GM12878 (cell line): ENCODE data around the gene ABCB4. TPM values are rescaled to one million over a fixed set of nuclear protein-coding genes. Genes with fewer than 3 reads are reported as not detected.

Source experiments
- ATAC-seq: fragments of 200-7000 bp; cut with Tn5 transposase; 3 replicates; pipeline ENCODE4 v1.9.1; 2020; ENCODE audit warnings: mild to moderate bottlenecking, moderate library complexity
- BruUV-seq: library from RNA; stranded (reverse); fragments of 400-500 nt; replicated peaks from 2 replicates; lab custom pipeline; 2021; lab: Mats Ljungman, UMichigan
- CTCF ChIA-PET: fragments of 300-600 bp; sonication (Branson Sonifier 250); formaldehyde crosslinking; extraction: SDS; loops from one replicate; lab custom pipeline; 2021; ENCODE audit warnings: inconsistent platforms; lab: Yijun Ruan, JAX
- POLR2A ChIA-PET: fragments of 350-600 bp; formaldehyde crosslinking; extraction: SDS; loops from one replicate; lab custom pipeline; 2021; ENCODE audit warnings: inconsistent platforms; lab: Charles Lee
- RAD21 ChIA-PET: fragments of 300-600 bp; sonication (Branson Sonifier 250); formaldehyde crosslinking; loops from one replicate; lab custom pipeline; 2023; ENCODE audit warnings: antibody characterized with exemption; ENCODE audit not compliant: unreplicated experiment; lab: Charles Lee
- SMC1A ChIA-PET: fragments of 300-600 bp; sonication (Branson Sonifier 250); formaldehyde crosslinking; loops from one replicate; lab custom pipeline; 2023; ENCODE audit not compliant: unreplicated experiment, uncharacterized antibody; lab: Charles Lee
- DNase-seq: peaks from one replicate; pipeline ENCODE4 v3.0.0-alpha.2; 2011; ENCODE audit warnings: low read depth, low spot score
- FAIRE-seq: peaks from 3 replicates; lab custom pipeline; 2011; peaks lifted over from hg19 to GRCh38; lab: Jason Lieb, UNC
- H2AFZ ChIP-seq: 2 replicates; pipeline ENCODE4 v1.6.0; 2011; ENCODE audit warnings: low read depth, low read length, control low read depth; ENCODE audit not compliant: control insufficient read depth
- H3K27ac ChIP-seq: 2 replicates; pipeline ENCODE4 v1.5.1; 2011; ENCODE audit warnings: control low read depth; ENCODE audit not compliant: control insufficient read depth, insufficient read depth
- H3K27me3 ChIP-seq, 2 experiments: replicated peaks in 1 of 2; 2 replicates each; pipeline versions ENCODE4 v1.6.0 to v1.6.1; 2011; ENCODE audit warnings: low read length in 1 of 2; ENCODE audit not compliant: control insufficient read depth in 2 of 2, insufficient read depth in 2 of 2
- H3K36me3 ChIP-seq, 2 experiments: 2 replicates each; pipeline ENCODE4 v1.5.1; 2011; ENCODE audit warnings: low read length in 1 of 2; ENCODE audit not compliant: control insufficient read depth in 2 of 2, insufficient read depth in 2 of 2
- H3K4me1 ChIP-seq: 2 replicates; pipeline ENCODE4 v1.6.1; 2011; ENCODE audit warnings: mild to moderate bottlenecking, low read length, moderate library complexity, mixed read lengths; ENCODE audit not compliant: control insufficient read depth, insufficient read depth
- H3K4me2 ChIP-seq: 2 replicates; pipeline ENCODE4 v1.6.0; 2011; ENCODE audit warnings: control low read depth; ENCODE audit not compliant: control insufficient read depth, insufficient read depth
- H3K4me3 ChIP-seq: fragments of 200-600 bp; sonication (generic); 2 replicates; pipeline ENCODE4 v1.5.1; 2016
- H3K79me2 ChIP-seq: 2 replicates; pipeline ENCODE4 v1.6.0; 2011; ENCODE audit warnings: low read length; ENCODE audit not compliant: control insufficient read depth, insufficient read depth
- H3K9ac ChIP-seq: 2 replicates; pipeline ENCODE4 v1.8.0; 2011; ENCODE audit warnings: low read length, control low read depth, mixed read lengths; ENCODE audit not compliant: control insufficient read depth, insufficient read depth
- H3K9me3 ChIP-seq: replicated peaks from 3 replicates; pipeline ENCODE4 v1.5.1; 2011; ENCODE audit warnings: mild to moderate bottlenecking, low read length; ENCODE audit not compliant: control insufficient read depth, insufficient read depth
- H4K20me1 ChIP-seq: 2 replicates; pipeline ENCODE4 v1.6.0; 2011; ENCODE audit not compliant: control insufficient read depth, insufficient read depth
- BRCA1 ChIP-seq: IDR thresholded peaks from 2 replicates; pipeline ENCODE4 v1.6.1; 2011; ENCODE audit warnings: low read depth, low read length, improper control_type of control experiment
- CBFB ChIP-seq: IDR thresholded peaks from 2 replicates; pipeline ENCODE4 v1.6.1; 2016; ENCODE audit warnings: antibody characterized with exemption, low read depth
- CREB1 ChIP-seq: IDR thresholded peaks from 2 replicates; pipeline ENCODE4 v1.6.1; 2012; ENCODE audit warnings: low read depth, mild to moderate bottlenecking, inconsistent platforms
- EED ChIP-seq: sonication (generic); IDR thresholded peaks from 2 replicates; pipeline ENCODE4 v1.6.1; 2016; ENCODE audit warnings: antibody characterized with exemption, low read depth
- GABPA ChIP-seq: IDR thresholded peaks from 2 replicates; pipeline ENCODE4 v1.6.1; 2014; ENCODE audit warnings: antibody characterized with exemption, low read depth, mild to moderate bottlenecking, inconsistent platforms
- HCFC1 ChIP-seq: fragments of 150-350 bp; IDR thresholded peaks from 2 replicates; pipeline ENCODE4 v1.6.1; 2014; ENCODE audit warnings: low read length
- IKZF1 ChIP-seq: fragments of 450-650 bp; conservative IDR thresholded peaks from 2 replicates; pipeline ENCODE4 v1.6.1; 2017; ENCODE audit warnings: antibody characterized with exemption, mild to moderate bottlenecking
- KLF5 ChIP-seq: fragments of 450-650 bp; IDR thresholded peaks from 2 replicates; pipeline ENCODE4 v1.6.1; 2014; ENCODE audit warnings: mild to moderate bottlenecking; ENCODE audit not compliant: partially characterized antibody
- MEF2B ChIP-seq: fragments of 450-650 bp; IDR thresholded peaks from 2 replicates; pipeline ENCODE4 v1.6.1; 2018; ENCODE audit warnings: mild to moderate bottlenecking, moderate library complexity; ENCODE audit not compliant: partially characterized antibody, poor library complexity, severe bottlenecking
- MTA2 ChIP-seq: fragments of 450-650 bp; IDR thresholded peaks from 2 replicates; pipeline ENCODE4 v1.6.1; 2016; ENCODE audit warnings: low read depth, mild to moderate bottlenecking, moderate library complexity
- PML ChIP-seq: IDR thresholded peaks from 2 replicates; pipeline ENCODE4 v1.6.1; 2012; ENCODE audit warnings: low read length, inconsistent platforms
- POLR2AphosphoS2 ChIP-seq: IDR thresholded peaks from 2 replicates; pipeline ENCODE4 v1.6.1; 2011; ENCODE audit warnings: low read depth, mild to moderate bottlenecking, low read length, improper control_type of control experiment, moderate library complexity
- TCF7 ChIP-seq: IDR thresholded peaks from 2 replicates; pipeline ENCODE4 v1.6.1; 2014; ENCODE audit warnings: antibody characterized with exemption, borderline replicate concordance
- YY1 ChIP-seq: IDR thresholded peaks from 2 replicates; pipeline ENCODE4 v1.6.1; 2011; ENCODE audit warnings: low read depth, mild to moderate bottlenecking, low read length
- WGBS: methylation state at CpG from one replicate; pipeline ENCODE4 v1.1.6; 2016; ENCODE audit warnings: low lambda C conversion rate; ENCODE audit not compliant: insufficient replicate concordance, insufficient coverage; ENCODE audit errors: missing lambda C conversion rate; 5-methylcytosine and 5-hydroxymethylcytosine counted together
- in situ Hi-C: fragments of 300-500 bp; cut with MboI; formaldehyde crosslinking; loops from 9 replicates; pipeline ENCODE4 v1.14.3; 2018; ENCODE audit warnings: mixed read lengths
- intact Hi-C: fragments of 100-400 bp; cut with micrococcal nuclease; formaldehyde crosslinking; loops from one replicate; pipeline ENCODE4 v1.14.2; 2022; ENCODE audit not compliant: unreplicated experiment
- polyA plus RNA-seq, 11 experiments: library from polyadenylated mRNA; depleted of rRNA in 4 of 11; unstranded in 6 of 11; stranded (reverse) in 5 of 11; fragments of >200 nt; fragmentation: Nextera tagmentation in 4 of 11; fragmentation: Illumina TruSeq in 1 of 11; extraction: Ambion mirVana in 4 of 11; extraction: Trizol in 1 of 11; gene quantifications; 1 replicate in 1 of 11; 2 replicates in 10 of 11; pipeline versions ENCODE4 v1.2.1 to v1.2.3, GENCODE V29; 2011 to 2016; ENCODE audit warnings: inconsistent platforms in 2 of 11, missing spikeins in 2 of 11, low read depth in 1 of 11
- total RNA-seq, 4 experiments: library from RNA; depleted of rRNA in 3 of 4; stranded (reverse); fragments of >200 nt in 3 of 4; fragmentation: Illumina TruSeq in 1 of 4; extraction: Trizol in 1 of 4; gene quantifications; 2 replicates each; pipeline versions ENCODE4 v1.2.1 to v1.2.3, GENCODE V29; 2013 to 2021
- TF ChIP-seq, protein P1 (sequence below), 3 experiments: IDR thresholded peaks in 2 of 3; conservative IDR thresholded peaks in 1 of 3; 2 replicates each; pipeline ENCODE4 v1.5.1; 2011; ENCODE audit warnings: low read depth in 3 of 3, low read length in 3 of 3, mild to moderate bottlenecking in 3 of 3, control low read depth in 2 of 3, moderate library complexity in 2 of 3, inconsistent platforms in 1 of 3, mixed read lengths in 1 of 3; ENCODE audit not compliant: control insufficient read depth in 2 of 3, insufficient read depth in 1 of 3; ENCODE audit errors: extremely low read depth in 1 of 3
- TF ChIP-seq, protein P2 (sequence below): fragments of 450-650 bp; IDR thresholded peaks from 2 replicates; pipeline ENCODE4 v1.6.1; 2017; ENCODE audit warnings: low read depth, mild to moderate bottlenecking, moderate library complexity

Gene ABCB4
- total and polyA plus RNA-seq, 10 of the 15 experiments (the other 5 are each of a cell fraction or from before 2014, with no cell fraction given) = 1.9 to 8.3 (median 4.4) TPM

GRCh38 chr7:87451187-87451586, 24.3 kb downstream of the ABCB4 start:
- no peak for ATAC-seq
- WGBS = 79% methylated on average over 4 of the region's 4 CpGs
- Histone ChIP-seq H3K79me2 (no peaks in the 10 kb centered on the region), H3K9me3 (no peaks in the 10 kb centered on the region), H3K4me1 (no peaks in the 10 kb centered on the region), H2AFZ (no peak overlapping the region), H3K4me2 (no peak overlapping the region), H3K27ac (no peak overlapping the region), H3K36me3 (no peaks in the 10 kb centered on the region), H3K27me3 (no peaks in the 10 kb centered on the region), H3K9ac (no peak overlapping the region), H3K4me3 (no peak overlapping the region), H4K20me1 (no peaks in the 10 kb centered on the region)
- SMC1A ChIA-PET = interaction anchor here (1.0 kb wide), 1 partner anchor 23 kb away, joined by 3 read pairs; no protein-coding TSS in a partner anchor
- FAIRE-seq = no peak
- CTCF ChIA-PET = interaction anchor here (0.7 kb wide), 1 partner anchor 26 kb away, joined by 3 read pairs; no protein-coding TSS in a partner anchor
- in situ Hi-C loops = no loop called here
- POLR2A ChIA-PET = no interaction called here
- TF ChIP-seq MEF2B = no peak
- no peak for TF ChIP-seq EED
- TF ChIP-seq MTA2 = no peak
- TF ChIP-seq YY1 = no peak
- TF ChIP-seq IKZF1 = no peak
- TF ChIP-seq CREB1 = no peak
- TF ChIP-seq CBFB = no peak
- no TSS peak for BruUV-seq
- RAD21 ChIA-PET = no interaction called here
- intact Hi-C loops = no loop called here
- DNase-seq = no peak

- POLR2A ChIA-PET = interaction anchor here (0.7 kb wide), 1 partner anchor 36 kb away, joined by 5 read pairs; no protein-coding TSS in a partner anchor
- Histone ChIP-seq H3K4me2 (no peak overlapping the region), H3K4me1 (peaks cover 2% of the 10 kb centered on the region; the same call in 1 of the 2 replicates), H4K20me1 (no peaks in the 10 kb centered on the region), H2AFZ (no peak overlapping the region), H3K79me2 (no peaks in the 10 kb centered on the region), H3K4me3 (no peak overlapping the region), H3K36me3 (no peaks in the 10 kb centered on the region), H3K27me3 (no peaks in the 10 kb centered on the region), H3K9ac (no peak overlapping the region), H3K9me3 (no peaks in the 10 kb centered on the region), H3K27ac (no peak overlapping the region)
- DNase-seq (no peak), ATAC-seq (no peak), FAIRE-seq (no peak)
- BruUV-seq = no TSS peak
- in situ Hi-C loops (no loop called here), intact Hi-C loops (no loop called here)
- RAD21 ChIA-PET = interaction anchor here (0.7 kb wide), 1 partner anchor 27 kb away, joined by 3 read pairs; no protein-coding TSS in a partner anchor
- SMC1A ChIA-PET = no interaction called here
- CTCF ChIA-PET = interaction anchor here (0.7 kb wide), 1 partner anchor 26 kb away, joined by 3 read pairs; no protein-coding TSS in a partner anchor
- 64% methylated on average over 1 of the region's 1 CpG for WGBS
- TF ChIP-seq HCFC1 (no peak), KLF5 (no peak), TCF7 (no peak), PML (no peak), GABPA (no peak), BRCA1 (no peak), POLR2AphosphoS2 (no peak)
- TF ChIP-seq, protein P1, sequence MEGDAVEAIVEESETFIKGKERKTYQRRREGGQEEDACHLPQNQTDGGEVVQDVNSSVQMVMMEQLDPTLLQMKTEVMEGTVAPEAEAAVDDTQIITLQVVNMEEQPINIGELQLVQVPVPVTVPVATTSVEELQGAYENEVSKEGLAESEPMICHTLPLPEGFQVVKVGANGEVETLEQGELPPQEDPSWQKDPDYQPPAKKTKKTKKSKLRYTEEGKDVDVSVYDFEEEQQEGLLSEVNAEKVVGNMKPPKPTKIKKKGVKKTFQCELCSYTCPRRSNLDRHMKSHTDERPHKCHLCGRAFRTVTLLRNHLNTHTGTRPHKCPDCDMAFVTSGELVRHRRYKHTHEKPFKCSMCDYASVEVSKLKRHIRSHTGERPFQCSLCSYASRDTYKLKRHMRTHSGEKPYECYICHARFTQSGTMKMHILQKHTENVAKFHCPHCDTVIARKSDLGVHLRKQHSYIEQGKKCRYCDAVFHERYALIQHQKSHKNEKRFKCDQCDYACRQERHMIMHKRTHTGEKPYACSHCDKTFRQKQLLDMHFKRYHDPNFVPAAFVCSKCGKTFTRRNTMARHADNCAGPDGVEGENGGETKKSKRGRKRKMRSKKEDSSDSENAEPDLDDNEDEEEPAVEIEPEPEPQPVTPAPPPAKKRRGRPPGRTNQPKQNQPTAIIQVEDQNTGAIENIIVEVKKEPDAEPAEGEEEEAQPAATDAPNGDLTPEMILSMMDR (IDR thresholded peaks at IDR 0.05 in 2 of 3, conservative IDR thresholded peaks at IDR 0.05 in 1 of 3; ENCODE audit: control insufficient read depth in 2 of 3, extremely low read depth in 1 of 3, insufficient read depth in 1 of 3, low read depth in 3 of 3, low read length in 3 of 3) = no peak
- TF ChIP-seq, protein P2, sequence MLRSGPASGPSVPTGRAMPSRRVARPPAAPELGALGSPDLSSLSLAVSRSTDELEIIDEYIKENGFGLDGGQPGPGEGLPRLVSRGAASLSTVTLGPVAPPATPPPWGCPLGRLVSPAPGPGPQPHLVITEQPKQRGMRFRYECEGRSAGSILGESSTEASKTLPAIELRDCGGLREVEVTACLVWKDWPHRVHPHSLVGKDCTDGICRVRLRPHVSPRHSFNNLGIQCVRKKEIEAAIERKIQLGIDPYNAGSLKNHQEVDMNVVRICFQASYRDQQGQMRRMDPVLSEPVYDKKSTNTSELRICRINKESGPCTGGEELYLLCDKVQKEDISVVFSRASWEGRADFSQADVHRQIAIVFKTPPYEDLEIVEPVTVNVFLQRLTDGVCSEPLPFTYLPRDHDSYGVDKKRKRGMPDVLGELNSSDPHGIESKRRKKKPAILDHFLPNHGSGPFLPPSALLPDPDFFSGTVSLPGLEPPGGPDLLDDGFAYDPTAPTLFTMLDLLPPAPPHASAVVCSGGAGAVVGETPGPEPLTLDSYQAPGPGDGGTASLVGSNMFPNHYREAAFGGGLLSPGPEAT = no peak
These were observed 24.8 kb downstream of the ABCB4 start for GRCh38 chr7:87450706-87451105.
